MM.1S (cell line): Measurements from ENCODE around the gene DIPK1B.
"Not testable (repeated sequence)": the region's sequence is repeated elsewhere in the genome, so short reads cannot be mapped to it uniquely, and the experiment has no call there.

ENCODE experiments used
- DNase-seq: peaks from one replicate; pipeline ENCODE4 v3.0.0-alpha.2; 2015
- H2AFZ ChIP-seq: fragments of 300-600 bp; sonication (generic); 2 replicates; pipeline ENCODE4 v1.6.0; 2016; ENCODE audit warnings: antibody characterized with exemption, low read length
- H3F3A ChIP-seq: fragments of 300-600 bp; sonication (generic); 2 replicates; pipeline ENCODE4 v1.6.1; 2016; ENCODE audit warnings: mild to moderate bottlenecking, antibody characterized with exemption, low read length, moderate library complexity, mixed read lengths; ENCODE audit not compliant: insufficient read depth
- H3K27ac ChIP-seq: fragments of 300-600 bp; sonication (generic); 2 replicates; pipeline ENCODE4 v1.5.1; 2016; ENCODE audit warnings: mild to moderate bottlenecking, low read length
- H3K27me3 ChIP-seq: fragments of 300-600 bp; sonication (generic); replicated peaks from 2 replicates; pipeline ENCODE4 v1.6.0; 2016; ENCODE audit warnings: low read length; ENCODE audit not compliant: insufficient read depth
- H3K36me3 ChIP-seq: fragments of 300-600 bp; sonication (generic); replicated peaks from 2 replicates; pipeline ENCODE4 v1.6.1; 2016; ENCODE audit warnings: mild to moderate bottlenecking, low read length, mixed read lengths; ENCODE audit not compliant: insufficient read depth
- H3K4me1 ChIP-seq: fragments of 300-600 bp; sonication (generic); 2 replicates; pipeline ENCODE4 v1.6.1; 2016; ENCODE audit warnings: low read length, mixed read lengths
- H3K4me2 ChIP-seq: fragments of 300-600 bp; sonication (generic); 2 replicates; pipeline ENCODE4 v1.6.0; 2016; ENCODE audit warnings: low read depth, low read length
- H3K4me3 ChIP-seq: fragments of 300-600 bp; sonication (generic); 2 replicates; pipeline ENCODE4 v1.5.1; 2016; ENCODE audit warnings: low read length, mixed read lengths
- H3K79me2 ChIP-seq: fragments of 300-600 bp; sonication (generic); 2 replicates; pipeline ENCODE4 v1.6.1; 2016; ENCODE audit warnings: mixed run types, low read length, mixed read lengths
- H3K9ac ChIP-seq: fragments of 300-600 bp; sonication (generic); 2 replicates; pipeline ENCODE4 v1.6.1; 2016; ENCODE audit warnings: low read length, mixed read lengths
- H3K9me2 ChIP-seq: fragments of 300-600 bp; sonication (generic); replicated peaks from 2 replicates; pipeline ENCODE4 v1.6.1; 2016; ENCODE audit warnings: mild to moderate bottlenecking, low read length, mixed read lengths; ENCODE audit not compliant: insufficient read depth
- H3K9me3 ChIP-seq: fragments of 300-600 bp; sonication (generic); replicated peaks from 2 replicates; pipeline ENCODE4 v1.6.1; 2016; ENCODE audit warnings: mild to moderate bottlenecking, low read length, mixed read lengths; ENCODE audit not compliant: insufficient read depth
- H4K20me1 ChIP-seq: fragments of 300-600 bp; sonication (generic); 2 replicates; pipeline ENCODE4 v1.6.1; 2016; ENCODE audit warnings: mild to moderate bottlenecking, low read length, moderate library complexity, mixed read lengths; ENCODE audit not compliant: insufficient read depth
- CTCF ChIP-seq: fragments of 300-600 bp; sonication (generic); IDR thresholded peaks from 2 replicates; pipeline ENCODE4 v1.5.1; 2016; ENCODE audit warnings: antibody characterized with exemption, low read length, mixed read lengths
- EZH2 ChIP-seq: fragments of 300-600 bp; sonication (generic); optimal IDR thresholded peaks from 2 replicates; pipeline ENCODE3; 2017; ENCODE audit warnings: low read depth, mild to moderate bottlenecking, antibody characterized with exemption, low read length, mixed read lengths
- EZH2phosphoT487 ChIP-seq: fragments of 300-600 bp; sonication (generic); IDR thresholded peaks from 2 replicates; pipeline ENCODE4 v1.6.1; 2018; ENCODE audit warnings: antibody characterized with exemption, low read length

DIPK1B gene

GRCh38 chr9:136760424-136760823 is 48.1 kb downstream of the DIPK1B start:
- no peak overlapping the region for H3K9ac ChIP-seq
- no peak overlapping the region for H3K27ac ChIP-seq
- H3K9me3 ChIP-seq, result no peaks in the 10 kb centered on the region
- no peaks in the 10 kb centered on the region for H3K36me3 ChIP-seq
- H3K27me3 ChIP-seq, result peaks cover 46% of the 10 kb centered on the region
- no peak overlapping the region for H3K4me3 ChIP-seq
- peaks cover 3% of the 10 kb centered on the region; the same call in 1 of the 2 replicates for H3F3A ChIP-seq
- H3K9me2 ChIP-seq, result no peaks in the 10 kb centered on the region
- H2AFZ ChIP-seq, result no peak overlapping the region
- no peaks in the 10 kb centered on the region for H3K79me2 ChIP-seq
- H4K20me1 ChIP-seq, result no peaks in the 10 kb centered on the region
- TF ChIP-seq EZH2 (no peak), CTCF (no peak), EZH2phosphoT487 (no peak)
- no peak for DNase-seq
- H3K4me2 ChIP-seq, result no peak overlapping the region
- peaks cover 7% of the 10 kb centered on the region for H3K4me1 ChIP-seq

- peak; percentile 54 for DNase-seq
- peak; percentile 62 for TF ChIP-seq CTCF
- H3K79me2 ChIP-seq, H3K9me2 ChIP-seq, H2AFZ ChIP-seq, H3K9me3 ChIP-seq, H3F3A ChIP-seq, H4K20me1 ChIP-seq, H3K9ac ChIP-seq, H3K36me3 ChIP-seq, H3K27ac ChIP-seq, H3K4me1 ChIP-seq, H3K4me2 ChIP-seq, H3K4me3 ChIP-seq: not testable (repeated sequence)
- H3K27me3 ChIP-seq, result peaks cover 43% of the 10 kb centered on the region
Observed at GRCh38 chr9:136760834-136761544, 48.6 kb downstream of the DIPK1B start.

- Histone ChIP-seq H3K9me2 (no peaks in the 10 kb centered on the region), H2AFZ (no peak overlapping the region), H3K4me3 (no peak overlapping the region), H3K27ac (no peak overlapping the region), H3K79me2 (no peaks in the 10 kb centered on the region), H3K27me3 (peaks cover 38% of the 10 kb centered on the region), H3K9me3 (no peaks in the 10 kb centered on the region), H3K4me2 (no peak overlapping the region), H3K9ac (no peak overlapping the region), H3K4me1 (peaks cover 8% of the 10 kb centered on the region), H3F3A (peaks cover 11% of the 10 kb centered on the region), H4K20me1 (no peaks in the 10 kb centered on the region), H3K36me3 (no peaks in the 10 kb centered on the region)
- no peak for DNase-seq
- TF ChIP-seq CTCF, result no peak
Observed at GRCh38 chr9:136761545-136761981, 49.2 kb downstream of the DIPK1B start.
